ENCODE data around the gene USP51.
"Not testable (repeated sequence)": the region's sequence is repeated elsewhere in the genome, so short reads cannot be mapped to it uniquely, and the experiment has no call there.

GRCh38 chrX:55507699-55508098 is 18.1 kb upstream of the USP51 start:
- TF ChIP-seq CTCF, POLR2A (IDR thresholded peaks at IDR 0.05): not testable (repeated sequence)
